Stimulated activated CD8-positive, alpha-beta memory T cell treated with anti-CD3 and anti-CD28 coated beads, Interleukin-4, amount 100 ng/mL, for 1 hour (primary cell): ENCODE data around the gene ATG5.

Source experiments
- DNase-seq, 2 donors: peaks; one replicate each; pipeline ENCODE4 v3.0.0-alpha.2; 2020; ENCODE audit warnings: low read depth in 2 of 2, low spot score in 1 of 2

ATG5 gene

DNA sequence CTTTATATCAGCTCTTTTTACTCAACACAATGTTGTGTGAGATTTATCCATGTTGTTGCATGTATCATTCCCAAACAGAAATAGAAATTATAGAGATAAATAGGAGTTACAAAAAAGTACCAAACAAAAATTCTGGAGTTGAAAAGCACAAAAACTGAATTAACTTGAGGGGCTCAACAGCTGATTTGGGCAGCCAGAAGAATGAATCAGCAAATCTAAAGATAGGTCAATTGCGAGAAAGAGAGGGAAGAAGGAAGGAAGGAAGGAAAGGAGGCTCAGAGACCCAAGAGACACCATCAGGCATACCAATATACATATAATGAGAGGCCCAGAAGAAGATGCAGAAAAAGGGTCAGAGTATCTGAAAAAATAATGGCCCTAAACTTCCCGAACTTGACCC is 98.9 kb downstream of the ATG5 start:
- no peak for DNase-seq

DNA sequence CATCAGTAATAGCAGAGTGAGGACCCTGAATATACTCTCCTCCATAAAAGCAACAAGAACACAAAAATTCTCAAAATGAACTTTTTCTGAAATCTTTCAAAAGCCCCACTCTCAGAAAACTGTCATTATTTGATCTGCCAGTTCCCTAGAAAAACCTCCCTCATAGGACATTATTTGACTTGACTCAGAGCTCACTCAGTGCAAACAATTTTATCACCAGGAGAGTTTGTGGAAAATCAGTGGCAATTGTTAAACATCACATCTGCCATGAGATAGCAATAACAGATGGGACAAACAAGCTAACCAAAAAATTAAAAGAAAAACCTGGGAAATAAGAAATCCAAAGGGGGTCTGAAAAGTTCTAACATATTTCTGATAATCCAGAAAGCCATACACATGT is 100.0 kb downstream of the ATG5 start:
- DNase-seq, result no peak

DNA sequence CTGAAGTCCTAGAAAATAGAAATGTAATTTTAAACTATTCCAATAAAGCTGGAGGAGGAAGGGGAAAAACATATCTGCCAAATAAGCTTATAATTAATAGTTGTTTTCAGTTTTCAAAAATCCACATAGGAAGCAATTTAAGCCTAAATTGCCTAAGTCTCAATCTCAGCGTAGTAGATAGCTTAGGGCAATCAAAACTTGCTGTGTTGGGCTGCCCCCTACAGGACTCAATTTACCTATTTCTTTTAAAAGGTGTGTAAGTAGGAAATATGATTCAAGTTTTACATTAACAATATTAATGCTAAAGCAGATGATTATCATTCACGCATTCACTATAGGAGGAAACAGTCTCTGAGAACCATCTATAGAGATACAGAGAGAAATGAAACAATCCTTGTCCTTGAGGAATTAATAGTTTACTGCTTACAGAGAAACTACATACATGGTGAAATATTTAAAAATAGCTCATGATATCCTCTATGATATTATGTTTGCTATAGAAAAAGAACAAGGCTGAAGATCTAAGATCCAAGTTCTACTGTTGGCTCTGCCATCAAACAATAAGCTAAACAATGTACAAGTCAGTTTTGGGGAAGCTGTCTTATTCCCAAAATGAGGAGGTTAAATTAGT is 102.1 kb downstream of the ATG5 start:
- peak; percentile 35 to 47 for DNase-seq

DNA sequence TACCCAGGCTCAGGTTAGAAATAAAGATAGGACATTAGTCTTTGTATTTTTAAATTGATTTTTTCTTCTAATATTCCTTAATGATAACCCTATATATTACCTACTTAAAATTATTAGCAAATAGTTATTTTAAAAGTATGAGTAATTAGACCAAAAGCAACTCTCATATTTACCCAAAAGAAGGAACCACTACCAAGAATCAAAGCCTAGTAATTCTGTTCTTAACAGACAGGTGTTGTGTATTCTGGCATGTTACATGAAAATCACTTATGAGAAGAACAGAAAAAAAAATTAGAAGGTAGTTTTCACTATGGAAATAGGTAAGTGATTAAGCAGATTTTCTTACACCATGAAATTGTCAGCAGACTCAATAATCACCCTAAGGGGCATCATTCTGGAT is 105.1 kb downstream of the ATG5 start:
- no peak for DNase-seq

DNA sequence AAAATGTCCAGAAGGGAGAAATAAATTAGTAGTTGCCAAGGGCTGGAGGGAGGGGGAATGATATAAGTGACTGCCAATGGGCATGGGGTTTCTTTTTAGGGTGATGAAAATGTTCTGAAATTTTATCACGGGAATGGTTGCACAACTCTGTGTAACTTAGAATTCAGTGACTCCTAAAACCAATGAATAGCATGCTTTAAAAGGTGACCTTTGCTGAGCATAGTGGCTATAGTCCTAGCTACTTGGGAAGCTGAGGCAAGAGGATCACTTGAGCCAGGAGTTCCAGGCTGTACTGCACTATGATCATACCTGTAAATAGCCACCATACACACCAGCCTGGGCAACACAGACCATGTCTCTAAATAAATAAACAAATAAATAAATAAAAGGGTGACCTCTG is 109.0 kb downstream of the ATG5 start:
- DNase-seq, result no peak

DNA sequence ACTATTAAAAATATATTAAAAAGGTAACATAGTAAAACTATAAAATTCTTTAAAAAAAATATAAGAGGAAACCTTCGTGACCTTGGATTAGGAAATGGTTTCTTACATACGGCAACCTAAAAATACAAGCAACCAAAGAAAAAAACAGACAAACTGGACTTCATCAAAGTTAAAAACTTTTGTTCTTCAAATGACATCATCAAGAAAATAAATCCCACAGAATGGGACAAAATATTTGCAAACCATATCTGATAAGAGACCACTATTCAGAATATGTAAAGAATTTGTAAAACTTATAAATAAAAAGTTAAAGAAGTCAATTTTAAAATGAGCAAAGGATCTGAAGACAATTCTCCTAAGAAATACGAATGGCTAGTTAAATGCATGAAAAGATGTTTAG is 110.0 kb downstream of the ATG5 start:
- DNase-seq, result no peak

DNA sequence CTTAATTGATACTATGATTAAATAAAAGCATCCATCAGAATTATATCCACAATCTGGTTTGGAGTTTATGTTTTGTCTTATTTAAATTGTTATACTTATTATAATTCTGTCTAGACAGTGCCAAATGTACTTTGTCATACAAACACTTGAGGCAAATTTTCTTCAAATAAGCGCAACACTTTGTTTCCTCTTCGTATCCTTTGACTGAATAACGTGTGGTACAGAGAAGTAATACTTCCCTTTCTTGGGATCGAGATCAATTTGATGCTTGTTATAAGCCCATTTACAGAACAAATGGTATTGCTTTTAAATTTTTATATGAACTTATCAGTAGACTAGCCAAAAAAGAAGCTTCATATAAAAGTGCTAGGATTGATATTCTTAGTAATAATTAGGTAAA is 111.0 kb downstream of the ATG5 start:
- DNase-seq, result no peak

DNA sequence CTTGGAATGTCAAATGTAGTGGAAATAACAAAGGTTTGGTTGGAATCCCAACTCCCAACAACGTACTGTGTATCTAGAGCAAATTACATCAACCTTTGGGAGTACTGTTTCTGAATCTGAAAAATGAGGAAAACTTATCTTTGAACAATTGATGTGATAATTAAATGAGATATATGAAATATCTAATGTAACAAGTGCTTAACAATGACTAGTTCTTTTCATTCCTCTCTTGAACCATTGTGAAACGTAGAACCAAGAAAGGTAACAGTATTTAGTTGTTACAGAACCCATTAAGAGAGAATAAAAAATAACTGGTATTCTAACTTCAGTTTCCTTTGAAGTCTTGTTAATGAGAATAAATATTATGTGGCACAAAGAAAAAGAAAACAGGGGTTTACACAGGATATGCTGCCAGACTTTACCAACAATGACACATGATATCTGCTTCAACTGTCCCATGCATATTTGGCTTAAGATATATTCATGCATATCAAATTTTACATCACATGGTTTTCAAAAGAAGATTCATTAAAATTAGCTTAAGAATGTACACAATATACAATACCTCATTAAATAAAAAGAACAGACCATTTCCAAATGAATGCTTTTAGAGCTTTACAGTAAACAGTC is 111.8 kb downstream of the ATG5 start:
- no peak for DNase-seq

DNA sequence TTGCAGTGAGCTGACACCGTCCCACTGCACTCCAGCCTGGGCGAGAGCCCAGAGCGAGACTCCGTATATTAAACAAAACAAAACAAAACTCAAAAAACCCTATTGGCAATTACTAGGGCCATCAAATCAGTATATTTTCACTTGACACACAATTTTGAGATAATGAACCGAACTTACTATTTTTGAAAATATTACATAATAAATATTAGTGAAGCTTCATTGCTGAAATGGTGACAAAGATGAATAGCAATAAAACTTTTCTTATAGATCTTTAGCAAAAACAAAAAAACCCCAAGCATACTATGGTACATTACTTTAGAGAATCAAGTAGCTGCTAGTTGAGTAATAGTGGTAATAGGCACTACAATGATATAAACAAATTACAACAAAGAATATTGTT is 113.0 kb downstream of the ATG5 start:
- no peak for DNase-seq

DNA sequence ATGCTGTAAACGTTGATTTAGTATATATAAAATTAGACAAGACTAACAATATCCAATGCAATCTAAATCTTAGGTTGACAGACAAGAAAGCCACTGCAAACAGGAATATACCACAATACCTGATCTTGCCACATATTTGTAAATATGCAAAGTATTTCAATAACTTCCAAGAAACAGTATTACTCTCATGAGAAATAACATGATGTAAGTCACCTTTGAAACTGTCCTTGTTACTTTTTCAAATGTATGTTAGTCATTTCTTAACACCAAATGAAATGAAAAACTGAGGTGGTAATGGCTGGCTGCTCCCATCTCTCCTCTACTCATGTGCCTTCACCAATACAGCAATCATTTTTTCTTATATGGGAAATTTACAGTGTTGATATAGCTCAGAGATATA is 118.7 kb downstream of the ATG5 start:
- no peak for DNase-seq

DNA sequence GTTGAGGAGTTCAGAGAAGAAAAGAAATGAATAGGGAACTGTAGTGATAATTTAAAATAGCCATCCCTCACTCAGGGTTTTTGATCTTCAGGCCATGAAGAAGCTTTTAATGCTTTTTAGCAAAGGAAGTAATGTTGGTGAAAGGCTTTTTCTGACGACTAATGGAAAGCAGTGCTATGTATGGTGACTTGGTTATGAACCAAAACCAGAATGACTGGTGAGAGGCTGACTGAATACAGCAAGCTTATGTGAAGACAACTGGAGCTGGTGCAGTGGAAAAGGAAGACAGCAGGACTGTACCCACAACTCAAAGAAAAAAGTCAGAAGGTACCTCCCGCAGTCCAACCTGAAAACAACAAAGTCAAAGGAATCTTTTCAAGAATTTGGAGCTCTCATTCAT is 120.6 kb downstream of the ATG5 start:
- DNase-seq, result no peak

DNA sequence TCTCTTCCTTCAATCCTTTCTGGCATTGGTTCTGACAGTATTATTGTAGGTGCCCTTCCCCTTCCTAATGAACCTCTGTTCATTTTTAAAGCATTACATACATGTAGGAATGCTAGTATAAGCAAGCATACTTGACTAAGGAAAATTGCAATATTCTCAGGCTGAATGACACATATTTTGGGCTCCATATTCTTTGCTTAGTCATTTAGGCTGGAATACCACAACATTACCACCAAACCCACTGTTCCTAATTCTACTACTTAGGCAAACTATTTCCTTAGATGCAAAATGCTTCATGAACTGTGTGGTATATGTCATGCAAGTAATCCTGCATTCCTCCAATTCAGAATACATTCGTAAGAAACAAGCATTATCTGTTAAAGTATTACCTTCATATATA is 125.6 kb downstream of the ATG5 start:
- no peak for DNase-seq

DNA sequence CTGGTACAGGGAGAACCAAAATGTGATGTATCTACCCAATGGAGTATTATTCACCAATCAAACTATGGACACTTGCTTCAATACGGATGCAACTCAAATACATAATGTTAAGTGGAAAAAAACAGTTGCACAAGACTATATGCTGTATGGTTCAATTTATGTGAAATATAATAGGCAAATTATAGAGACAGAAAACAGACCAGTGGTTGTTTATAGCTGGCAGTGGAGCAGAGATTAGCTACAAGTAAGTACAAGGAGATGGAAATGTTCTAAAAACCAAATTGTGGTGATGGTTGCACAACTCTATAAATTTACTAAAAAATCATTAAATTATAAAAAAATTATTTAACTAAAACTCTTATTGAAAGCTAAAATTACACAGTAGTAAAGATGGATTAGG is 126.2 kb downstream of the ATG5 start:
- no peak for DNase-seq

DNA sequence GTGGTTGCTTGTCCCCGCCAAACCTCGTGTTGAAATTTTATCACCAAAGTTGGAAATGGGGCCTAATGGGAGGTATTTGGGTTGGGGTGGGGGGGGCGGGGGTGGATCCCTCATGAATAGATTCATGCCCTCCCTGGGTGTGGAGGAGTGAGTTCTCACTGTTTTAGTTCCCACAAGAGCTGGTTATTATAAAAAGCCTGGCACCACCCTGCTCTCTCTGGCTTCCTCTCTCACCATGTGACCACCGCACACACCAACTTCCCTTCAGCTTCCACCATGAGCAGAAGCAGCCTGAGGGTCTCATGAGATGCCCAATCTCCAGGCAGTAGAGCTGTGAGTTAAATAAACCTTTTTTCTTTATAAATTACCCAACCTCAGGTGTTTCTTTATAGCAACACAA is 128.1 kb downstream of the ATG5 start:
- DNase-seq, result no peak

DNA sequence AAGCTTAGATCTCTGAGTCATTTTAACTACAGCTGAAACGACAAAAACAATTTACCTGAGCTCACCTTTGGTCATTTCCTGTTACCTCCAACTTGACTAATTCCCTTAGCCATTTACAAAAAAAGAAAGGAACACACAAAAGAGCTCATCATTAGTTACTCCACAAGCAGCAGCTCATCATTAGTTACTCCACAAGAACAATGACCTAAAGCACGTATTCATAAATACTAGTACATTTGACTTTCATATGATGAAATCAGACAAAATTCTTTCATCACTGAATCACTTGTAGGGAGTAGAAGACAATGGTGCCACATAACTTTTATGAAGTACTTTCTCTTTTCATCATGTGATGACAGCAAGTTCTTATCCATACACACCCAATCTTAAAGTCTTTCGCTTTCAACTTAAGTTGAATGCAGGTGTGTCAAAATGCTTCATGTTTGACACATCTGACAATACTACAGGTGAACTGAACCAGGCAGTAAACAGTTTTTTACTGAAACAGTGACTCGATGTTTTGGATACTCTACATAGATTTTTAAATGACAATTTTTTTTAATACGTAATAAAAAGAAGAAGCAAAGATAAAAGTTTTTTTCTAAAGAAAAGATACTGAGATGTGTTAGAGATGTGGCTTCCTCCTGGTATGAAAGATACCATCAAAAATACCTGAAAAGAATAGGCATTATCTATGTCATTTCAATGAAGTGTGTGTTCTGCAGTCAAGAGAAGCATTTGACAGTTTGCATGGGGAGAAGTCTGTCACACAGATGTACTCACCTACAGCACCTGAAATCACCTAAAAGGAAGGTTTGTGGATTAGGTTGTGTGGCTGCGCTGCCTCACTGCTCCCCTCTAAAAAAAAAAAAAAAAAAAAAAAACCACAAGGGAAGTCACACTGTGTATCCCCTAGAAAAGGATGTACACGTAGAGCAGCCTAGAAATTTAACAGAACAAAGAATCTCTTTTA is 130.3 kb downstream of the ATG5 start:
- no peak for DNase-seq

DNA sequence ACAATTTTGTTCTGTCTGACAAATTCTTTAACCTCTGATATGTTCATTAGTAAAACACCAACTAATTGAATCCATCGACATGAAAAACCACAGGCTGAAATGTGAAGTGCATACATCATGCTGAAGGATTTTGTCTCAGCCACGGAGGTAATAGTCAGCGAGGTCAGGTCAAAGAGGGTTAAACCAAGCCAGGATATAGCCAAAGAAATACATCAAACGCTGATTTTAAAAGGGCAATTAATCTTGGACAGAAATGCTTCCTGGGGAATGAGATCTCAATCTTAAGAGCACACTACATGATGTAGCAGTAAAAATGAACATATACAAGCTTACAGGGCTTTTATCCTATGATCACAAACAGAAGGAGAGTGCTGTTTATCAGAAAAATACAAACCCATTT is 132.7 kb downstream of the ATG5 start:
- no peak for DNase-seq

DNA sequence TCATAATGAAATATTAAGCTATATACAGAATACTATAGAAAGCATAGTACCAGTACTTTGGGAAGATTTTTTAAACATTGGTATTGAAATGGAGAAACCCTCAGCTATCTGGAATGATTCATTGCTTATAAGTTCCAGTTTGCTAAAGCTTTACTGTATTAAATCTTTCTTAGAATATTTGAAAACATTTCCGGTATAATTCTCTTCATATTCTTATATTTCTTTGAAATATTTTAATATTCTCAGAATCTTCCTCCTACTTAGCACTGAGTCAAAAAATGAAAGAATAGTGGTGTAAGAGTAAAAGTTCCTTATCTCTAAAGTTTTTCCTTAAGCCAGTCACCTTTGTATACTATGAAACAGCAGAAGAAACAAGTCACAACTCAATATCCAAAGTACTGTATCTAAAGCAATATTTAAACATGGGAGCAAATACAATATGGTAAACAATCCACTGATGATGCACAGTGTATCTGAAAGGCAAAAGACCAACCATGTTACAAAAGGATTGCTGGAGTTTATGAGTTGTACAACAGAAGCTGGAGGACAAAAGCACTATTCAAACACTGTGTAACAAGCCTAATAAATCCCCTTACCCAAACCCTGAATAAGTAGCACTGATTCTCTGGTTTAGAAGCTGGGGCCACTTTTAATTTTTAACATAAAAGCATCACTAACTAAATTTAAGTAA is 137.3 kb downstream of the ATG5 start:
- no peak for DNase-seq

DNA sequence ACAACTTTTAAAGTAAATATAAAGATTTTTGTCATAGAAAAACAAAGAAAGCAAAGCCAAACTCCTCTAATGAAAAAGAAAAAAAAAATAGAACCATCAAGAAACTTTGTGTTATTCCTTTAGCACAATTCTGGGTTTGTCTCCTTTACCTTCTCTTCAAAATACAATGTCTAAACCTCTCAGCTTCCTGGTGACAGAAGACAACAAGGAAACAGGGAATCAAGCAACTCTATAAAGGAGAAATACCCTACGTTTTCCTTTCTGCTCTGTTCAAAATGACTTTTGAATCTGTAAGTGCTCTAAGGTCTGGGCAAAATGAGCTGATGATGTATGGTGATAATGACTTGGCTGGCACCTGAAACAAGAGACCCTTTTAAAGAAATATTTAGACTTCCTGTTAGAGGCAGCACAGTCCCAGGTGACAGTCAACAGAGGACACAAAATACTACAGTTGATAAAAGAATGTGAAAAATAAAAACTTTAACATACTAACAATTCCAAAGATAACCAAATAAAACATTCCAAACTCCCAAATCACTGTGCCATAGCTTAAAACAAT is 138.1 kb downstream of the ATG5 start:
- no peak for DNase-seq

DNA sequence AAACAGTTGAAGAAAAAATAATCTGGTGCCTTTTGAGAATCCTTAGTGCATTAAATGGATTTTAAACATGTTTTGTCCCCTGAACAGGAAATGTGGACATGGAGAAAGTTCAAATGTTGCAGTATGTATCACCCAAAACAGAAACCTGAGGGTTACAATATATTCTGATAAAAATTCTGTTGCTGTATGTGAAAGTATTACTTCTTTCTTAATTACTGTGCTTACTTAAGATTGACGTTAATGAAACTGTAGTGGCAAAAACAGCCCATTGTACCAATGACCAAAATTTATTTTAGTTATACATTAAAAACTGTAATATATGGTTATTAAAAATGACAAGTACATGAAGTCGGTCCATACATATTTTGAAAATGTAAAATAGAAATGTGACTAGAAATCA is 138.8 kb downstream of the ATG5 start:
- no peak for DNase-seq

DNA sequence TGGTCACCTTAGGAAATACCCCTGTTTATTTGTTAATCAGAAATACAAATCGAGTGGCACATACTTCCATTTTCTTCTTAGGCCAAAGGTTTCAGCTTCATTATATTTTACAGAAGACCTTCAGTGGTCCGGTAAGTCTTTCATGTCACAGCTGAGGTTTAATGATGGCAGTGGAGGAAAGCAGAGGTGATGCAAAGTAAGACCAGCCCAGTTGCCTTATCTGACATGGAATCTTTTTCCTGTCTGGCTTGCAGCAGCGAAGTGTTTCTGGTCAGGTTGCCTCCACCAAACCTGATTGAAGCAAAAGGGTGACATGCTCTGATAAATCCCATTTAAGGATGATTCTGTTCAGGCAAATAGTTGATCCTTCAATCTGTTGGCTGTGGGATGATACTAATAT is 139.4 kb downstream of the ATG5 start:
- no peak for DNase-seq

DNA sequence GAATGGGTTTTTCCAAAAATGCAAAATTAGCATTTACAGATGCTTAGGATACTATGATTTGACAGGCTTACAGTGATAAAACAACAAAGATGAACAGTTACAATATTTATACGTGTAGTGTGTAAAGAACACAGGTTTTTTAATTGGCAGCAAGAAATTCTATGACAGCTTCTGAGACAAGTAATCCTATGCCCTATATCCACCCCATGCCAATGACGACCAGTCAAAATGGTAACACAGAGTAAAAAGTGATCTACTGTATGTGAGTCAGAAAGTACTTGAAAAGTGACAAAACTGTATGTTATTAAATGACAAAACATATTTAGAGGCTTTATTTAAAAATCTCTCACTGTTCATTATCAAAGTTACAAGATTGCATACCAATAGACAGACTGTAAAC is 139.9 kb downstream of the ATG5 start:
- DNase-seq, result no peak
